HG03442 (cell line): ENCODE measurements around the gene MVK.

ENCODE experiments used
- ATAC-seq: cut with Tn5 transposase; IDR thresholded peaks from one replicate; pipeline ENCODE4 v1.9.1; 2021; ENCODE audit warnings: mild to moderate bottlenecking, moderate library complexity; ENCODE audit not compliant: unreplicated experiment

Gene MVK

GRCh38 chr12:109605599-109606228, 32.1 kb downstream of the MVK start:
- no peak for ATAC-seq

- ATAC-seq, result no peak
Observed at GRCh38 chr12:109606320-109607028, 32.9 kb downstream of the MVK start.

- no peak for ATAC-seq
Observed at GRCh38 chr12:109607618-109608017, 34.0 kb downstream of the MVK start.

- ATAC-seq, result no peak
Observed at GRCh38 chr12:109608270-109608669, 34.7 kb downstream of the MVK start.

- no peak for ATAC-seq
Observed at GRCh38 chr12:109608793-109609192, 35.2 kb downstream of the MVK start.

- ATAC-seq, result no peak
Observed at GRCh38 chr12:109609342-109609741, 35.7 kb downstream of the MVK start.

- no peak for ATAC-seq
Observed at GRCh38 chr12:109610523-109610922, 36.9 kb downstream of the MVK start.

- ATAC-seq, result no peak
Observed at GRCh38 chr12:109611223-109611622, 37.6 kb downstream of the MVK start.

- ATAC-seq, result no peak
Observed at GRCh38 chr12:109612003-109612402, 38.4 kb downstream of the MVK start.

GRCh38 chr12:109612975-109613502, 39.4 kb downstream of the MVK start:
- no peak for ATAC-seq

- no peak for ATAC-seq
Observed at GRCh38 chr12:109613649-109614455, 40.3 kb downstream of the MVK start.

GRCh38 chr12:109615556-109616229, 42.1 kb downstream of the MVK start:
- no peak for ATAC-seq

GRCh38 chr12:109617491-109617890, 43.9 kb downstream of the MVK start:
- ATAC-seq, result no peak

- ATAC-seq, result no peak
Observed at GRCh38 chr12:109618082-109618481, 44.5 kb downstream of the MVK start.

- ATAC-seq, result no peak
Observed at GRCh38 chr12:109619002-109619604, 45.5 kb downstream of the MVK start.

GRCh38 chr12:109621211-109621694, 47.7 kb downstream of the MVK start:
- ATAC-seq, result no peak

- no peak for ATAC-seq
Observed at GRCh38 chr12:109621901-109622364, 48.3 kb downstream of the MVK start.

GRCh38 chr12:109624467-109624866, 50.9 kb downstream of the MVK start:
- no peak for ATAC-seq

GRCh38 chr12:109625131-109625559, 51.6 kb downstream of the MVK start:
- ATAC-seq, result no peak

GRCh38 chr12:109625749-109626377, 52.3 kb downstream of the MVK start:
- no peak for ATAC-seq
